NCI-H345 treated with DMSO at 0.1 percent for 48 hours (cell line): ENCODE results near the gene PLPP3.

Source experiments
- DNase-seq: peaks from one replicate; lab custom pipeline; 2025; ENCODE audit not compliant: unreplicated experiment; lab: John Stamatoyannopoulos, UW

The PLPP3 gene

GRCh38 chr1:56548571-56548970, 30.8 kb downstream of the PLPP3 start:
- no peak for DNase-seq

GRCh38 chr1:56547977-56548376, 31.4 kb downstream of the PLPP3 start:
- no peak for DNase-seq

GRCh38 chr1:56547473-56547872, 31.9 kb downstream of the PLPP3 start:
- DNase-seq, result no peak

GRCh38 chr1:56545711-56546110, 33.7 kb downstream of the PLPP3 start:
- no peak for DNase-seq

- DNase-seq, result no peak
These were observed 35.4 kb downstream of the PLPP3 start for GRCh38 chr1:56543783-56544612.

- no peak for DNase-seq
These were observed 36.7 kb downstream of the PLPP3 start for GRCh38 chr1:56542651-56543050.

GRCh38 chr1:56541408-56541807, 38.0 kb downstream of the PLPP3 start:
- DNase-seq, result no peak

- no peak for DNase-seq
These were observed 38.9 kb downstream of the PLPP3 start for GRCh38 chr1:56540467-56540866.

GRCh38 chr1:56539520-56539931, 39.8 kb downstream of the PLPP3 start:
- DNase-seq, result no peak

- no peak for DNase-seq
These were observed 40.8 kb downstream of the PLPP3 start for GRCh38 chr1:56538532-56538931.

- no peak for DNase-seq
These were observed 41.7 kb downstream of the PLPP3 start for GRCh38 chr1:56537660-56538059.

- peak; percentile 38 for DNase-seq
These were observed 43.4 kb downstream of the PLPP3 start for GRCh38 chr1:56535939-56536338.

GRCh38 chr1:56535362-56535761, 44.0 kb downstream of the PLPP3 start:
- no peak for DNase-seq

- DNase-seq, result no peak
These were observed 45.2 kb downstream of the PLPP3 start for GRCh38 chr1:56534130-56534651.

GRCh38 chr1:56533621-56534020, 45.7 kb downstream of the PLPP3 start:
- DNase-seq, result no peak

- DNase-seq, result no peak
These were observed 46.2 kb downstream of the PLPP3 start for GRCh38 chr1:56533197-56533596.

- DNase-seq, result no peak
These were observed 47.0 kb downstream of the PLPP3 start for GRCh38 chr1:56532350-56532683.

GRCh38 chr1:56531624-56532349, 47.6 kb downstream of the PLPP3 start:
- peak; percentile 41 for DNase-seq

GRCh38 chr1:56529801-56530200, 49.6 kb downstream of the PLPP3 start:
- DNase-seq, result no peak

- DNase-seq, result peak; percentile 6
These were observed 51.6 kb downstream of the PLPP3 start for GRCh38 chr1:56527548-56528302.

GRCh38 chr1:56526571-56527174, 52.7 kb downstream of the PLPP3 start:
- DNase-seq, result no peak
